GM21360 (cell line): ENCODE measurements around the gene ENDOV.

Experiments used
- ATAC-seq: cut with Tn5 transposase; IDR thresholded peaks from one replicate; pipeline ENCODE4 v1.9.1; 2021; ENCODE audit warnings: mild to moderate bottlenecking, moderate library complexity; ENCODE audit not compliant: unreplicated experiment

Gene ENDOV

DNA sequence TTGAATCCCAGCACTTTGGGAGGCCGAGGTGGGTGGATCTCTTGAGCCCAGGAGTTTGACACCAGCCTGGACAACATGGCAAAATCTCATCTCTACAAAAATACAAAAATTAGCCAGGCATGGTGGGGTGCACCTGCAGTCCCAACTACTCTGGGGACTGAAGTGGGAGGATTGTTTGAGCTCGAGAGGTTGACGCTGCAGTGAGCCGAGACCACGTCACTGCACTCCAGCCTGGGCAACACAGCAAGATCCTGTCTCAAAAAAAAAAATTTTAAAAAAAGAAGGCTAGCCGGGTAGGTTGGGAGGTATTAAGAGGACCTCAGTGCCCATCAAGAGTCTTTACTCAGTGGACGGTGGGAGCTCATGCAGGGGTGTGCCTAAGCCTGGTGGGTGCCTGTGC lies 65.3 kb downstream of the ENDOV start:
- no peak for ATAC-seq

DNA sequence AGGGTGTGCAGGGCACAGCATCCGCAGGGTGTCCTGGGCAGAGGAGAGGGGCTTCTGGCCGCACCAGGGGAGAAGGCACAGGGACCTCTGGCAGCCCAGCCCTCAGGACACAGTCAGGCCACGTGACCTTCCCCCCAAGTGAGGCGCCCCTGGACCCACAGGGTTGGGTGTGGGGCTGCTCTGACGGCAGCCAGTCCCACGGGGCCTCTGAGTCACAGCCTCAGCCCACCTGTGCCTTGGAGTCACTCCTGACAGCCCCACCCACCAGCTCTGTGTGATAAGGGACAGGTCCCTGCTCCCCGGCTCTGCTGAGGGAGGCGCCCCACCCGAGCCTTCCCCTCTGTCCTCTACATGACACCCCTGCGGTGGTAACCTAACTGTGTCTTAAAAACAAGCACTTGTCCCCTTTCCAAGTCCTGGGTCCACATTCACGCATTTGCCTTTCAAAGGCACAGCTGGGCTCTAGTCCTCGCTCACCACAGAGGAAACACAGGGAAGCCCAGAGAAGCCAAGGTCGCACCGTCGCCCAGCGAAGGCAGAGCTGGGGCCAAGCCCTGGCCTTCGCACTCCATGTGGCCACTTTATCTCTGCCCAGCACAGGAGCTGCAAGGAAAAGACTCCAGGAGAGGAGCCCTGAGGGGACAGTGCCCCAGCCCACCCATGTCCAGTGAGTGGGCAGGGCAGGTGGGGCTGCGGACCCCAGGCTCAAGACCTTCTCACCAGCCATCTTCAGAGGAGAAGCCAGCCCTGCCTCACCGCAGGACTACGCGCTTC lies 66.5 kb downstream of the ENDOV start:
- ATAC-seq, result no peak

DNA sequence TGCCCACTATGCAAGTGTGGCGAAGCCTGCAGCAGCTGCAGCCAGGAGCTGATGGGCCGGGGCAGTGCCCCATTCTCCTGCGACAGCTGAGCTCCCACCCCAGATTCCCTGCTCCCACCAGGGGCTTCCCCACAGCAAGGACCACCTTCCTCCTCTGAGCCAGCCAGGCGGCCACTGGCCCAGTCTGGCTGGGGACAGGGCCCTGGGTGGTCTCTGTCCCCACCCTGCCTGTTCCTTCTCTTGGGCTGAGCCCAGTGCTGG lies 67.0 kb downstream of the ENDOV start:
- ATAC-seq, result no peak

DNA sequence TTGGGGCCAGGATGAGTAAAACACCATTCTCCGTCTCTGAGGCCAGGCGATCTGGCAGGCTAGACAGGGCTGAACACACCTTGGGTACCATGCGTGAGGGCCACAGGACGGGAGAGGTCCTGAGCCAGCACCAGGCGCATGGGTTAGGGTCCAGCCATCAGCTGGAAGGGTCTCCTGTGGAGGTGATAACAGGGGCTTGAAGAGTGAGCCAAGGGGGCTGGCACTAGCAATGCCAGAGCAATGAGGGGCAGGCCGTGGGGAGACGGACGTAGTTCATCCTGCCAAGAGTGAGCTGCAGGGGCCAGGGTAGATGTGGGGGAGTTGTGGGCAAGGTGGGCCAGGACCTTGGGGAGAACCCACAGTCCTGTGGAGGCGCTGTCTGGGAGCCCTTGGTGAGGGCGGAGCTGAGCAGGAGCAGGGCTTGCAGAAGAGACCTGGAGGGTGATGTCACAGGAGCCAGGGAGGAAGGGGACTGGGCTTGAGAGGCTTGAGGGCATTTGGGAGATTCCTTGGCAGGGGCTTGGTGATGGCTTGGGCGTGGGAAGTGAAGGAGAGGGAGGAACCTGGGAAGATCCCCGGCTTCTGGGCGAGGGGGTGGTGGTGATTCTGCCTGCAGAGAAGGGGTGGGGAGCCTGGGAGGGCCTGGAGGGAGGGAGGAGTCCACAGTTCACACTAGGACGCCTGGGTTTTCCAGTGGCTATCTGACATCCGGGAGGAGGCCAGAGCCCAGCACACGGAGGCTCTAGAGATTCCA lies 67.8 kb downstream of the ENDOV start:
- no peak for ATAC-seq

DNA sequence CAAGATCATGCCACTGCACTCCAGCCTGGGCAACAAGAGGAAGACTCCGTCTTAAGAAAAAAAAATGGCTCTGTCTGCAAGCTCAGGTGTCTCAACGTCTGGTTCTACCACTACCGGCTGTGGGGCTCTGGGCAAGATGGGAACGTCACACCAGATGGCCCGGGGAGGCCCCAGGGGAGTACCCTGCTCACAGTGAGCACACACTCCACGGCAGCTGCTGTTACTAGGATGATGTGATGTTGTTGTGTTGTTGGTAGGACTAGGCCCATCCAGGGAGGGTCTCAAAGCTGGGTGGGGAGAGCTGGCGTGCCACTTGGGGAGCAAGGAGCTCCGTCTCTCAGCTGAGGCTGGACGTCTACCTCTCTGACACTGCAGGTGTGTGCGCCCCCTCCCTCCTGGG lies 70.9 kb downstream of the ENDOV start:
- no peak for ATAC-seq

DNA sequence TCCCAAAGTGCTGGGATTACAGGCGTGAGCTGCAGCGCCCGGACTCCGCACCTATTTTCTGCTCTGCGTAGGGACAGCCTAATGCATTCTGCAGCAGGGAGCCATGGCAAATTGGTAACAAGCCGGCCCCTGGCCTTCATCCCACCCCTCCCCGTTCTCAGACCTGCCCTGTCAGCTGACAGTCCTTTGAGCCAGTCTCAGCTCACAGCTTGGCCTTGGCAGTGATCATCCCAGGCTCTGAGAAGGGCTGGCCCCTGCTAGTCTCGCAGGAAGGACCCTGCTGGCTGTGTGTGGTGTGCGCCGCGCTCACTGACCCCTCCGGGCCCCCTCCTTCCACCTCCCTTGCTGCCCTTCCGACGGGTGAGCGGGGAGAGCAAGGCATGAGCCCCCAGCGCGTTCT lies 71.7 kb downstream of the ENDOV start:
- ATAC-seq, result no peak

DNA sequence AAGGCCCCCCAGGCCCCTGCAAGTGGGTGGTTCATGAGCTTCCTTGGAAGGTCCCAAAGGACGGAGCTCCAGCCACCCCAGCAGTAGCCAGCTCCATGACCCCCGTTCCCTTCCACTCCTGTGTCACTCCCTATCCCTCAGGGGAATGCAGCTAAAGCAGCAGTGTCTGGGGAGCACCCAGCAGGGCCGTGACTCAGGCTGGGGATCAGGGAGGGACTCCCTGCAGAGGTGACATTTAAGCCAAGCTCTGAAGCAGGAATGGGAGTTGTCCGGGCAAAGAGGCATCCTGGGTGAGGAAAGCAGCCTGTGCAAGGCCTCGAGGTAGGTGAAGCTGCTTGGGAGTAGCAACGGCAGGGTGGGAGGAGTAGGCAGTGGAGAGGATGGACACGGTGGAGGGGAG lies 72.5 kb downstream of the ENDOV start:
- no peak for ATAC-seq
